Measurements from ENCODE around the gene EFR3B. TPM values are rescaled to one million over a fixed set of nuclear protein-coding genes. Genes with fewer than 3 reads are reported as not detected.

EFR3B gene
- total and polyA plus RNA-seq, 10 of the 15 experiments (the other 5 are each of a cell fraction or from before 2014, with no cell fraction given) = 0.12 to 3.9 (median 1.8) TPM

- no peak for TF ChIP-seq PRDM15 (CRISPR knock-in tag; IDR thresholded peaks at IDR 0.05)
- TF ChIP-seq EZH2 (IDR thresholded peaks at IDR 0.05; ENCODE audit: borderline replicate concordance, control insufficient read depth, low read depth, low read length) = no peak
Measured at GRCh38 chr2:25129901-25130520, 88.1 kb downstream of the EFR3B start (continued).

GRCh38 chr2:25131253-25131566 is 89.3 kb downstream of the EFR3B start:
- Histone ChIP-seq H3K27ac (ENCODE audit: control insufficient read depth, insufficient read depth) (no peak overlapping the region), H3K4me3 (no peak overlapping the region), H3K36me3 (ENCODE audit: control insufficient read depth in 2 of 2, insufficient read depth in 2 of 2, low read length in 1 of 2) (no peaks in the 10 kb centered on the region), H3K27me3 (replicated peaks in 1 of 2; ENCODE audit: control insufficient read depth in 2 of 2, insufficient read depth in 2 of 2, low read length in 1 of 2) (peaks cover 0 to 5% of the 10 kb centered on the region in 2 experiments; a peak in 3 of 4 replicates), H3K9me3 (replicated peaks; ENCODE audit: control insufficient read depth, insufficient read depth, low read length) (no peaks in the 10 kb centered on the region), H3K9ac (ENCODE audit: control insufficient read depth, insufficient read depth, low read length) (no peak overlapping the region), H3K4me1 (ENCODE audit: control insufficient read depth, insufficient read depth, low read length) (no peaks in the 10 kb centered on the region), H2AFZ (ENCODE audit: control insufficient read depth, low read depth, low read length) (no peak overlapping the region), H4K20me1 (ENCODE audit: control insufficient read depth, insufficient read depth) (no peaks in the 10 kb centered on the region), H3K79me2 (ENCODE audit: control insufficient read depth, insufficient read depth, low read length) (no peaks in the 10 kb centered on the region), H3K4me2 (ENCODE audit: control insufficient read depth, insufficient read depth) (no peak overlapping the region)
- DNase-seq (ENCODE audit: low read depth, low spot score) = no peak
- WGBS (ENCODE audit: insufficient coverage, insufficient replicate concordance, low lambda C conversion rate, missing lambda C conversion rate) = 66% methylated on average over 24 of the region's 24 CpGs
- RAD21 ChIA-PET (ENCODE audit: unreplicated experiment) = interaction anchor here (0.6 kb wide), 1 partner anchor 156 kb away, joined by 3 read pairs; no protein-coding TSS in a partner anchor
- POLR2A ChIA-PET = no interaction called here
- no peak for TF ChIP-seq FOS (IDR thresholded peaks at IDR 0.05; ENCODE audit: borderline replicate concordance, extremely low read depth, insufficient read length)
- TF ChIP-seq KLF5 (IDR thresholded peaks at IDR 0.05; ENCODE audit: partially characterized antibody) = no peak
- no peak for TF ChIP-seq YY1 (IDR thresholded peaks at IDR 0.05; ENCODE audit: low read depth, low read length)
- TF ChIP-seq STAT1 (conservative IDR thresholded peaks at IDR 0.05) = no peak
- no peak for TF ChIP-seq ZNF217 (IDR thresholded peaks at IDR 0.05)
- no peak for TF ChIP-seq PML (IDR thresholded peaks at IDR 0.05; ENCODE audit: low read length)
- no peak for TF ChIP-seq BCLAF1 (IDR thresholded peaks at IDR 0.05)
- TF ChIP-seq MTA3 (IDR thresholded peaks at IDR 0.05; ENCODE audit: borderline replicate concordance, low read length) = no peak
- no peak for TF ChIP-seq ZNF207 (IDR thresholded peaks at IDR 0.05; ENCODE audit: borderline replicate concordance)
- no peak for TF ChIP-seq LARP7 (IDR thresholded peaks at IDR 0.05)
- TF ChIP-seq PAX8 (IDR thresholded peaks at IDR 0.05) = no peak
- no peak for TF ChIP-seq POLR2A (IDR thresholded peaks at IDR 0.05; ENCODE audit: low read depth, low read length)
- FAIRE-seq = no peak
- SMC1A ChIA-PET (ENCODE audit: uncharacterized antibody, unreplicated experiment) = interaction anchor here (4.1 kb wide), 1 partner anchor 154 kb away, joined by 74 read pairs; no protein-coding TSS in a partner anchor
- CTCF ChIA-PET = interaction anchor here (4.5 kb wide), 2 partner anchors 155 to 721 kb away, joined by 49 to 174 read pairs; no protein-coding TSS in a partner anchor
- in situ Hi-C loops (cut with MboI) = loop anchor here (5.0 kb wide), 1 partner anchor 724 kb away; no protein-coding TSS in a partner anchor
- intact Hi-C loops (cut with micrococcal nuclease; ENCODE audit: unreplicated experiment) = loop anchor here (10.0 kb wide), 1 partner anchor 306 kb away; no protein-coding TSS in a partner anchor
- no TSS peak for BruUV-seq (replicated peaks)
- no peak for ATAC-seq
